HG02642 (cell line): ENCODE data around the gene RTN3.

Experiments used
- ATAC-seq: cut with Tn5 transposase; IDR thresholded peaks from one replicate; pipeline ENCODE4 v1.9.1; 2021; ENCODE audit warnings: mild to moderate bottlenecking; ENCODE audit not compliant: unreplicated experiment, poor library complexity

The RTN3 gene

DNA sequence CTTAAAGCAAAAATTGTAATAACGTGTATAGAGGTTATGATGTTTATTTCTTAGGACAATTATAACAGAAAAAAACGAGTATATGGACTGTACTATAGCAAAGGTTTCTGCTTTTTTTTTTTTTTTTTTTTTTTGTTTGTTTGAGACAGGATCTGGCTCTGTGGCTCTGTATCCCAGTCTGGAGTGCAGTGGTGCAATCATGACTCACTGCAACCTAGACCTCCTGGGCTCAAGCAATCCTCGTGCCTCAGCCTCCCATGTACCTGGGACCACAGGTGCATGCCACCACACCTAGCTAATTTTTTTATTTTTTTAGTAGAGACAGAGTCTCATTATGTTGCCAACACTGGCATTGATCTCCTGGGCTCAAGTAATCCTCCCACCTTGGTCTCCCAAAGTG lies 48.0 kb downstream of the RTN3 start:
- no peak for ATAC-seq

DNA sequence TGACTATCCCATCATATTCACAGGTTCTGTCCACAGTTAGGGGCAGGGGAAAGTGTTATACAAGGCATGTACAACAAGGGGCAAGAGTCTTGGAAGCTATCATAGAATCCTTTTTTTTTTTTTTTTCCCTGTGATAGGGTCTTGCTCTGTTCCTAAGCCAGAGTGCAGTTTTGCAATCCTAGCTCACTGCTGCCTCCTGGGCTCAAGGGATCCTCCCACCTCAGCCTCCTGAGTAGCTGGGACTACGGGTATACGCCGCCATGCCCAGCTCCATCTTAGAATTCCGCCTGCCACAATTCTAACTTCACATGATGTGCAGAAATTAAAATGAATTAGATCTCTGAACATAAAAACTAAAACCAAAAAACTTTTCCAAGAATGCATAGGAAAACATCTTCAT lies 55.6 kb downstream of the RTN3 start:
- ATAC-seq = no peak

DNA sequence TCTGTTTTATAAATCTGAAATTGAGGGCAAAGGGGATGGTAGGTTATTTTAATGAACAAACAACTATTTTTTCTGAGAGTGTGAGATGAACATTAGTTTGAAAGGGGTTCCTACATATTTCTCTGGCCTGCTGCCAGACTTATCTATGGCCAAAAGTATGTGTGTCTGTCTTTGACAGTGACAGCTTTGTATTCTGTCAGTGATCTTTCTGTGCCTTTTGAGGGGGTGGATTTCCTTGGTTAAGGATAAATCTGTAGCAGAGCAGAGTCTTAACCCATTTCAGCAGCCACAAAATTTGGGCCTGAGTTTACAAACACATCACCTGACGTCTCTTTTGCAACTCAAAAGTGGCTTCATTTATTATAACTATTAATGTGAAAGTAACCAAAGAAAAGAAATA lies 56.4 kb downstream of the RTN3 start:
- no peak for ATAC-seq

DNA sequence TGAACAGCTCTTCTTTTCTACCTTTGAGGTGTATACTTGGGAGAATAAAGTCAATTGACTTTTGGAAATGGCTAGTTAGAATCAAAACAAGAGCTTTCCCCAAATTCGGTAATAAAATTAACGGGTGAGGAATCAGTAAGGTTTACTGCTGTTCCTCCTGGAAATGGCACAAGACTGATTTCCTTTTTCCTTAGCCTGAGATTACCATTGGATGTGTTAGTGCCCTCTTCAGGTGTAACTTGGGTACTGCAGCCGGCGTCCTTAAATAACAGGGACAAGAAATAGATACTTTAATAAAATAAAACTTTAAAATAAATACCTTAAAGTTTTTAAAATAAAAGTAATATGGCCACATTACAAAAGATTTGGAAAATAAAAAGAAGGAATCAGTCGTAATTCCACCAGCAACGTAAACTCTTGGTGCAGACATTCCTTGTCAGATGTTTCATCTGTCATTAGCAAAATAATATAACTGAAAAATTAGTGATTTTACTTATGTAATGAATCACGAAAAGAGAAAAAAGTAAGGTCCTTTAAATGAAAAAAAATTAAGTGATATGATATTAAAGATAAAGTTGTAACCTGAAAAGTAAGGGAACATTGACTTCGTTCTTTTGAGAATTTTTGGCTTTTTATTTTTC lies 57.5 kb downstream of the RTN3 start:
- no peak for ATAC-seq

DNA sequence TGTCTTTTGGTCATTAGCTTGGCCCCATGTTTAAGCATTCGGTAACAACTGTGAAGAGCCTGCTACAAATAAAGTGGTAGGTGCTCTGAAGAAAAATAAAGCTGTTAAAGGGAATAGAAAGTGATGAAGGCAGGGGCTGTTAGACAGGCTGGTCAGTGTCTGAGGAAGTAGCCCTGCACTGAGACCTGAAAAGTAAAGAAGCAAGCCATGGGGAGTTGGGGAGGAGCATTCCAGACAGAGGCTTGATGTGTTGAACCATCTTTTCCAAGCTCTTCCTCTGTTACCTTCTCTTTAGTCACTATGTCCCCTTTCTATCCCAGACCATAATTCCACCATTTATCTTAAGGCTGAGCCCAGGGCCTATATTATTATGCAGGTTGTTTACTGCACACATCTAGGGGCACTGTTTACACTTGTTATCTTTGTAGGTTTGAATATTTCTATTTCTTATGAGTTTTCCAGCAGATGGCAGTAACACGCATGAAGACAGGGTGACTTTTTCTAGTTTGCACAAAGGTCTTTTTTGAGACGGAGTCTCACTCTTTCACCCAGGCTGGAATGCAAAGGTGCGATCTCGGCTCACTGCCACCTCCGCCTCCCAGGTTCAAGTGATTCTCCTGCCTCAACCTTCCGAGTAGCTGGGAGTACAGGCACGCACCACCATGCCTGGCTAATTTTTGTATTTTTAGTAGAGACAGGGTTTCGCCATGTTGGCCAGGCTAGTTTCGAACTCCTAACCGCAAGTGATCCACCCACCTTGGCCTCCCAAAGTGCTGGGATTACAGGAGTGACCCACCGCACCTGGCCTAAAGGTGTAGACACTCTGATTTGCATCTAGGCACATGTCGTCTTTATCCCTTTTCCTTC lies 64.2 kb downstream of the RTN3 start:
- ATAC-seq = no peak

DNA sequence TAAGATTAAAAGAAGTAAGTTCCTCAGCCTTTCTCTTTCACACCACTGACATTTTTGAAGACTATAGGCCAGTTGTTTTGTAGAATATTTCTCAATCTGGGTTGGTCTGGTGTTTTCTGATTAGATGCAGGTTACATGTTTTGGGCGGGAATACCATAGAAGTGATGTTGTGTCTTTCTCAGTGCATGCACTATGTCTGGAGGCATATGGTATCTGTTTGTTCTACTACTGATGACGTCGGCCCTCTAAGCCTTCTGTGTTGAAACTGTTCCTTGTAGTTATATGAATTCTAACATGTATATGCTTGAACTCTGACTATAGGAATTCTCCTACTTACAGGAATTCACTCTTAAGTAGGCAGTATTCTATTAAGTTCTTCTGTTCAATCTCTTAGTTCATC lies 65.7 kb downstream of the RTN3 start:
- no peak for ATAC-seq

DNA sequence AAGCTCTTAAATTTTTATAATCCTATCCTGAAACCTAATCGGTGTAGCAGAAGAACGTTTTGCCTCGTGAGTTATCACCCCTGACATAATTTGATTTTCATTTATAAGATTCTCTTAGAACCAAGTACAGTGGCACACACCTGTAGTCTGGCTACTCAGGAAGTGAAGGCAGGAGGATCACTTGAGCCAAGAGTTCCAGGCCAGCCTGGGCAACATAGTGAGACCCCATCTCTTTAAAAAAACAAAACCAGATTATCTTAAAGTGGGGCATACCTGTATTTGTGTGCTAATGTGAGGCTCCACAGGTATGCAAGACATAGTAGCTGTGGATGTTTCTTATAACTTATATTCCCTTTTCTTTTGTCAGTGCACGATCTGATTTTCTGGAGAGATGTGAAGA lies 68.3 kb downstream of the RTN3 start:
- ATAC-seq = no peak

DNA sequence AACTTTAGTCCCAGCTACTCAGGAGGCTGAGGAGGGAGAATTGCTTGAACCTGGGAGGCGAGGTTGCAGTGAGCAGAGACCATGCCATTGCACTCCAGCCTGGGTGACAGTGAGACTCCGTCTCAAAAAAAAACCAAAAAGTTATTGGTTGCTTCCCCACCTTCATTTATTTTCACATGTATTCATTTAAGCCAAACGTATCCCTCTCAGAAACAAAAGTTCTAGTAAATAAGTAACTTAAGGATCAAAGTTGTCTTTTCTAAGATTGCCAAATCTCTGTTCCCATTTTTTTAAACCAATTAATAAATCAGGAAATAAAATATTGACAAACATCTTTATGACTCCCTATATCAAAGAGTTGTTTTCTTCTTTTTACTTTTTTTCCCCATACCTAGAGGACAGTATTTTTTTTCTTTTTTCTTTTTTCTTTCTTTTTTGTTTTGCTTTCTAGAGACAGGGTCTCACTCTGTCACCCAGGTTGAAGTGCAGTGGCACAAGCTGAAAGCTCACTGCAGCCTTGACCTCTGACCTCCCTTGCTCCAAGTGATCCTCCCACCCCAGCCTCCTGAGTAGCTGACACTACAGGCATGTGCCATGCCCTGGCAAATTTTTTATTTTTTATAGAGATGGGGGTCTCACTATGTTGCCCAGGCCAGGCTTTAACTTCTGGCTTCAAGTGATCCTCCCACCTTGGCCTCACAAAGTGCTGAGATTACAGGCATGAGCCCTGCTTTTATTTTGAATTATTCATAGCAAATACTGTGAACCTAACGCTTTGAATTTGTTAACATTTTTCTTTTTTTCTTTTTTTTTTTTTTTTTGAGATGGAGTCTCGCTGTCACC lies 75.8 kb downstream of the RTN3 start:
- no peak for ATAC-seq

DNA sequence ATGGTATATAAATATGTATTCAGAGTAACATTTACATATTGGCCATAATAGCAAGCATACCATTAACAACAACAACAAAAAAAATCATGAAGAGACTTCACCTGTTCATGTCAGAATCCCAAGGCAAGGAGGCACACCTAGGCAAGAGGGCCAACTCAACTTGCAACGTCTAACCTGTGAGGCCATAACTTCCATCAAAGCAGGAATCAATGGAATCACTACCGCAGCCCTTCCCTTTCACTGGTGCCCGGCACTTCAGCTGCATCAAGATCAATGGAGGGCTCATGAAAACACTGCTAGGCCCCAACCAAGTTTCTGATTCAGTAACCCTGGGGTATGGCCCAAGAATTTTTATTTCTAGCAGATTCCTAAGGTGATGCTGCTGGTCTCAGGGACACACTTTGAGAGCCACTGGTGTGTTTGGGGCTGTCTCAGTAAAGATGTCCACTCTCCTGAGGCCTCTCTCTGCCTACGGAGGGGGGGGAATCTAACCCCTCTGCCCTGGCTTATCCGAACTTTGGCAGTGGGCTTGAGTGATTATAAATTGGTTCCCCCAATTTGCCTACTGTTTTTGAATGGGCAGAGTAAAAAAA lies 79.3 kb downstream of the RTN3 start:
- ATAC-seq = no peak

DNA sequence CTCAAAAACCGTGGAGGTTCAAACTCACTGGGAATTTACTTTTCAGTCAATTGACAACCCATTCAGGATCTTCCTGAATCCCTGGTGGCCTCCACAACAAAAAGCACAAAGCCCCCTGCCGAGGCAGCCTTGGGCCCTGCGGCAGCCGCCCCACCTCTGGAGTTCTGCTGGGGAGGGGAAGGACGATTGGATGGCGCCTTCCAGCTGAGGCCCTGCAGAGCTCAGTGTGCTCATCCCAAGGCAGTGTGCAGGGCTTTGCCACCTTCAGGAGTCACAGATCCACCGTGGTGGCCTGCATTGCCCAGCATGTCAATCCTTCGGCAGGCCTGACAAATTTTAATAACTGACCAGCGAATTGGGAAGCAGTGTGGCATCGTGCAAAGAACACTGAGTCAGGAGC lies 79.9 kb downstream of the RTN3 start:
- no peak for ATAC-seq

DNA sequence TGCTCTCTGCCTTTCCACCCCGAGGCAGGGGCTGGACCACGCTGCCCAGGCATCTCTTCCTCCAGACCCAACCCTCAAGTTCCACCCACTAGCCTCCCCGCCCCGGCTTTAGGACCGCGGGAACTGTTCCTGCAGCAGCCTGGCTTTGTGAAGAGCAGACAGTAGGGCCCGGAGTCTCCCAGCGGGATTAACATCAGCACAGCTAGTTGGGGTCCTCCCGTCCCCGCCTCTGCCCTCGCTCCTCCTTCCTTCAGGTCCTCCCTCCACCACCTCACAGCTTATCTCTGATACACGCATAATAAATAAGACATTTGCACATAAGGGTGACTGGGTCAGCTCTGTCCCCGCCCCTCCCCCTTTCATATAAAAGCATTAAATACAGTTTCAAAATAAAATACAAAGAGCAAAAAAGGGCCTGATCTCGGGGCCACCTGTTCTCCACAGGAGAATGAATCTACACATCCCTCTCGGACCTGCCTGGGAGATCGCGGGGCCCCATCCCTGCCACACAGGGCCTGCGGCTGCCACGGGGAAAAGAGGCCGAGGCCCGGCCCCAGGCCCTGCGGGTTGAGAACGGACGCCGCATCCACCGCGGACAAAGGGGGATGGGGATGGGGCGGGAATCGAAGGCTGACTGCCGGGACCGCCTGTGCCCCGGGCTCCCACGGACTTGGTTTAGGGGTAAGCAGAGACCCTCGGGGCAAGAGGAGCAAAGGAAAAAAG lies 80.8 kb downstream of the RTN3 start:
- no peak for ATAC-seq

DNA sequence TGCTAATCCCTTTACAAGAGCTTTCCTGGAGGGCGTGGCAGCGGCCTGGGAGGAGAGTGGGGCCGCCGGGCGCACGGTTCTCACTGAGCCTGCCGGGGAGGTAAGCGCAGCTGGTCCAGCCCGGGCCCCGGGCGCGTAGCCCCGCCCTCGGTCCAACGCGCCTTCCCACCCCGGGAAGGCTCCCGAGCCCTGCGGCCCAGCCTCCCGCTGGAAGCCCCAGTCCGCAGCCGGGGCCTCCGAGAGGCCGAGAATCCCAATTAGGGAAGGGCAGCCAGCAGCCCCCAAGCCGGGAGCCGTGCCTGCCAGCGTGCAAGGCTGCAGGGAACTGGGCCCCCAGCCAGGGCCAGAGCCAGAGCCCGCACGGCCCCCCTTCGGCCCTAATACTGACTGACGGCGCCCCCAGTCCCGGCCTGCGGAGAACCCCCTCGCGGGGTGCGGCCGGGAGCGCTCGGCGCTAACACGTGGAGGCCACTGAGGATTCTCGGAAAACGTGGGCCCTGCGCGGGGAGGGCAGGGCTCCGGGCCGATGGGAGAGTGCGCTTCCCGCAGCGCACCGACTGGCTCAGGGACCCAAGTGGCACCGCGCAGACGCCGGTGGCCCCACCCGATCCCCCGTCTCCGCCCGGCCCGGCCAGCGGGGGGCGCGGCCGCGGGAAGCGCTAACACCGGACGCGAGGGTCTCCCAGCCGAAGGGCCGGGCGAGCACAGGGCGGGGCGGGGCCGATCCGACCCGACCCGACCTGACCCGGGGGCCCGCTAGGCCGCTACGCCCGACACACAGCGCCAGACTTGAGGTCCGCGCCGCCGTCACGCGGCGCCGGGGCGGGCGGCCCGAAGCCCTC lies 81.6 kb downstream of the RTN3 start:
- no peak for ATAC-seq

DNA sequence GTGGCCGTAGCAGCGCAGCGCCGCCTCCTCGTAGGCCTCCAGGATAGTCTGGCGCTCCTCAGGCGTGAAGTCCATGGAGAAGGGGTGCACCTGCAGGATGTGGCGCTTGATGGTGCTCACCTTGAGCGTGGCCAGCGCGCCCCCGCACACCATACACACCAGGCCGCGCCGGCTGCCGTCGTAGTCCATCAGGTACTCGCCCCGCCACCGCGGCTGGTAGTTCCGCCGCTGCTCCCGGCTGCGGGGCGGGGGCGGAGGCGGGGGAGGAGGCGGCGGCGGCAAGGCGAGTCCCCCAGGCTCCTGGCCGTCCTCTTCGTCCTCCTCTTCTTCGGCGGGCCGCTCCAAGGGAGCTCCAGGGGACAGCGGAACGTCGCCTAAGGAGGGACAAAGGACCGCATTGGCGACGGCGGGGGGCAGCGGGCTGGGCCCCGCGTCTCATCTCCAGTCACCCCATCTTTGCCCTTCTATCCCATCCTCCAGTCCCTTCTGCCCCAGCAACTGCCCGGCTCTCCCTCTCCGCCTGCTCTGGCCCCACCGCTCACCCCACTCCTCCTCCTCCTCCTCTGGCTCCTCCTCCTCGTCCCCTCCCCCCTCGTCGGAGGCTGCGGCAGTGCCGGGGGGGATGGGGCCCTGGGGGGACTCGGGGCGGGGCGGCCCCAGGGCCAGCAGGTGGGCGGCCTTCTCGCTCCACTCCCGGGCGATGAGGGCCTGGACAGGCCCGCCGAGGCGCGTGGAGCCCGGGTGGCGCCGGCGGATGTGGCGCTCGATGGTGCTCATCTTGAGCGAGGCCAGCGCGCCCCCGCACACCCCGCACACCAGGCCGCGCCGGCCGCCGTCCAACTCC lies 82.4 kb downstream of the RTN3 start:
- no peak for ATAC-seq

DNA sequence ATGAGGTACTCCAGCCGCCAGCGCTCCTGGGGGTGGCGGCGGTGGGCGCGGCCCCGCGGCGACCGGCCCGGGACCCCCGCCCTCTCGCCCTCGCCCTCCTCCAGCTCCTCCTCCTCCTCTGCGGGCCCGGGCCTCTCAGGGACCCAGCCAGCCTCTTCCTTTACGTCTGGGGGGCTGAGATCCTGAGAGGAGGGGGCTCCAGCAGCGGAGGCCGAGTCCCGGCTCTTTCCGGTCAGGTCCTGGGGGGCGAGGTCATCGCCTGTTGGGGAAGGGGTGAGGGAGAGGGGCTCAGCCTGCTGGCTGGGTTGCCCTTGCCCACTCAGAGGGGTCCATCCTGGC lies 83.0 kb downstream of the RTN3 start:
- ATAC-seq = no peak

DNA sequence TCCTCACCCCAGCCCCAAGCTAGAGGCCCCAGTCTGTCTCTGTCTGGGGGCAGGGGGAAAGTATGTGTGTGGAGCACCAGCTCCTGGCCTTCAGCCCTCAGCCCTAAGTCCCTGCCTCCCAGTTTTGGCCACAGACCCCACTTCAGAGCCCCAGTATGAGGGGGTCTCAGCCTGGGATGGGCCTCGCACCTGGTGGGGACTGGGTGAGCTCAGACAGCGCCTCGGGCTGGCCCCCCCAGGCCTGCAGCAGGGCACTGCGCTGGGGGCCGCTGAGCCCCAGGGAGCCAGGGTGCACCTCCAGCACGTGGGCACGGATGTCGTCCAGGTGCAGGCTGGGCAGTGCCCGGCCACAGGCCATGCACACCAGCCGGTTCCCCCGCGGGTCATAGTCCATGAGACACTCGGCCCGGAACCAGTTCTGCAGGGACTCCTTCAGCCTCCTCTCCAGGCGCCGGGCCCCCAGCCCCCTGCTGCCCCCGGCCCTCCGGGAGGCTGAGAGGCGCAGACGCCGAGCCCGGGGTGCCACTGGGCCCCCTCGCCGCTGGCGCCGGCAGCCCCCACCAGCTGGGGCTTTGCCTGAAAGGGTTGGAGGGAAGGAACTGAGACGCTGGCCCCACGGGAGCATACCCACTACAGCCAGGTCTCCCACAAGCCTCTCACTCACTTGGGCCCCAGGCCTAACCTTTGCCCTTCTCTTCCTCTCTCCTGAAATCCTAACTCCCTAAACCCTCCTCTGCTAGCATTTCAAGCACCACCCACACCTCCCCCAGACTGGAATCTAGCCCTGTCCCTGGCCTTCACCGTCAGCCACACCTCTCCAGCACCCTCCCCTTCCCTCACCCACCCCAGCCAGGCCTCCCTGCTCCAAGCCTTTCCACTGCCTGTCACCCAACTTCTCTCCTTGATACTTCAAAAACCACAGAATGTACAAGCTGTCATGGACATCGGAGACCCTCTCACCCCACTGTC lies 83.7 kb downstream of the RTN3 start:
- ATAC-seq = no peak

DNA sequence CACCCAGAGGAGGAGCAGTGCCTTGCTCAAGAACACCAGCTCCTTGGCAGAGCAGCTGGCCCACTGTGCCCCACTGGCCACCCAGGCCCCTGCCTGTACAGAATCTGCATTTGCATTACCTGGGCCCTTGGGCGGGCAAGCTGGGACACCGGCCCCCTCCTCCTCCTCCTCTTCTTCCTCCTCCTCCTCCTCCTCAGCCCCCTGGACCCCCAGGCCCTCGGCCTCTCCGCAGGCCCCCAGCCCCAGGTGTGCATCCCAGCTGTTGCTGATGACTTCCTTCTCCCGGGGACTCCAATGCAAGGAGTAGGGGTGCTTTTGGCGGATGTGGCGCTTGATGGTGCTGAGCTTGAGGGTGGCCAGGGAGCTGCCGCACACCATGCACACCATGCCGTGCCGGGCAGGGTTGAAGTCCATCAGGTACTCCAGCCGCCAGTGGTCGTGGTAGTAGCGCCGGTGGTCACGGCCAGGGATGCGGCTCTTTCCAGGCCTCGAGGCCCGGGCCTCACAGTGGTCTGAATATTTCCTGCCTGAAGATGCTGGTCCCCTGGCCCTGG lies 84.5 kb downstream of the RTN3 start:
- ATAC-seq = no peak
